Measurements from ENCODE around the gene B3GALT4.
A peak's percentile ranks its signal among the peaks of the same experiment; 100 is the strongest.

B3GALT4 gene

GRCh38 chr6:33247977-33248642 is 28.8 kb upstream of the B3GALT4 start (continued):
- TF ChIP-seq CTCF (tag by site-specific recombination; IDR thresholded peaks at IDR 0.05) (peak; percentile 95), ZNF660 (tag by site-specific recombination; IDR thresholded peaks at IDR 0.05) (peak; percentile 71; the same call in 1 of the 2 replicates), PRDM10 (tag by site-specific recombination; IDR thresholded peaks at IDR 0.05) (peak; percentile 34; the same call in 1 of the 2 replicates), ZBTB17 (tag by site-specific recombination; IDR thresholded peaks at IDR 0.05) (peak; percentile 83), ZNF274 (IDR thresholded peaks at IDR 0.05; ENCODE audit: low read length) (no peak), ZNF274 (tag by site-specific recombination; IDR thresholded peaks at IDR 0.05; ENCODE audit: borderline replicate concordance) (no peak), ZNF341 (tag by site-specific recombination; IDR thresholded peaks at IDR 0.05; ENCODE audit: low read depth) (peak; percentile 76), ZNF600 (tag by site-specific recombination; IDR thresholded peaks at IDR 0.05) (peak; percentile 100), ZSCAN30 (tag by site-specific recombination; IDR thresholded peaks at IDR 0.05) (peak; percentile 34; the same call in 1 of the 2 replicates), ZNF544 (tag by site-specific recombination; IDR thresholded peaks at IDR 0.05) (no peak), KLF17 (tag by site-specific recombination; IDR thresholded peaks at IDR 0.05) (peak; percentile 77), ZNF654 (tag by site-specific recombination; IDR thresholded peaks at IDR 0.05; ENCODE audit: low read depth) (peak; percentile 92), ZNF623 (tag by site-specific recombination; IDR thresholded peaks at IDR 0.05) (0 out of 2 replicates have a peak, but pooled peaks have one; percentile 8), ZNF24 (tag by site-specific recombination; IDR thresholded peaks at IDR 0.05) (peak; percentile 70), EGR2 (tag by site-specific recombination; IDR thresholded peaks at IDR 0.05; ENCODE audit: low read depth) (peak; percentile 52; the same call in 1 of the 2 replicates), ZEB2 (tag by site-specific recombination; IDR thresholded peaks at IDR 0.05) (peak; percentile 50; the same call in 1 of the 2 replicates), BCL6B (tag by site-specific recombination; IDR thresholded peaks at IDR 0.05) (no peak), ZBTB10 (tag by site-specific recombination; IDR thresholded peaks at IDR 0.05) (peak; percentile 41; the same call in 1 of the 2 replicates), ZNF629 (tag by site-specific recombination; IDR thresholded peaks at IDR 0.05) (peak; percentile 21; the same call in 1 of the 2 replicates), SP3 (tag by site-specific recombination; IDR thresholded peaks at IDR 0.05) (peak; percentile 26), KLF8 (tag by site-specific recombination; IDR thresholded peaks at IDR 0.05) (peak; percentile 20; the same call in 1 of the 2 replicates), ZNF426 (tag by site-specific recombination; IDR thresholded peaks at IDR 0.05) (no peak), GLIS2 (tag by site-specific recombination; IDR thresholded peaks at IDR 0.05) (0 out of 2 replicates have a peak, but pooled peaks have one; percentile 22), ZFHX2 (tag by site-specific recombination; conservative IDR thresholded peaks at IDR 0.05) (peak; percentile 38), GLIS1 (tag by site-specific recombination; IDR thresholded peaks at IDR 0.05) (peak; percentile 43; the same call in 1 of the 2 replicates)
